ENCODE results near the gene STEAP3. TPM values are rescaled to one million over a fixed set of nuclear protein-coding genes. Genes with fewer than 3 reads are reported as not detected.

STEAP3 gene
- total RNA-seq (2014; rRNA removed) (24.6 and 27.3 TPM in 2 replicates), Bru-seq, nascent RNA (percentile 75 among the genes with signal in this experiment), BruChase-seq, experiment 1, labeled RNA remaining after a 6-hour chase (percentile 74 among the genes with signal in this experiment), BruChase-seq, experiment 2, labeled RNA remaining after a 2-hour chase (percentile 61 among the genes with signal in this experiment)
- long read RNA-seq, full-length matches to known transcripts = 21 of 73 reads
- long read RNA-seq, partial matches to known transcripts = 48 of 73 reads
- long read RNA-seq, other reads (novel, unspliced or antisense) = 4 of 73 reads

- POLR2A ChIA-PET (ENCODE audit: unreplicated experiment) = no interaction called here
- Histone ChIP-seq H3K9me3 (ENCODE audit: low read length) (no peaks in the 10 kb centered on the region), H3K4me2 (ENCODE audit: low read length) (peak within 1 kb of the TSS; percentile 97), H2AFZ (ENCODE audit: low read length) (peak within 1 kb of the TSS; percentile 96), H3K27ac (ENCODE audit: low read length) (no peak within 1 kb of the TSS), H3K36me3 (ENCODE audit: low read depth, low read length) (no peaks in the 10 kb centered on the region), H4K20me1 (ENCODE audit: low read length) (no peaks in the 10 kb centered on the region), H3K27me3 (ENCODE audit: low read length) (no peaks in the 10 kb centered on the region), H3K9ac (ENCODE audit: low read length) (peak within 1 kb of the TSS; percentile 87), H3K4me3 (ENCODE audit: low read length) (peak within 1 kb of the TSS; percentile 94), H3K9me2 (replicated peaks; ENCODE audit: low read length) (no peaks in the 10 kb centered on the region), H3F3A (ENCODE audit: low read length, unreplicated experiment) (no peaks in the 10 kb centered on the region), H3K79me2 (ENCODE audit: low read length) (peaks cover 18% of the 10 kb centered on the region), H3K4me1 (ENCODE audit: insufficient read depth, low read length) (peaks cover 17% of the 10 kb centered on the region)
- intact Hi-C loops (cut with micrococcal nuclease) = loop anchor here (5.0 kb wide), 1 partner anchor 44 kb away; no protein-coding TSS in a partner anchor
- DNase-seq (peak; percentile 82), ATAC-seq (peak; percentile 85)
- TF ChIP-seq EZH2 (IDR thresholded peaks at IDR 0.05; ENCODE audit: low read length, unreplicated experiment) (no peak), CTCF (conservative IDR thresholded peaks at IDR 0.05; ENCODE audit: low read depth, low read length) (no peak), EZH2phosphoT487 (IDR thresholded peaks at IDR 0.05; ENCODE audit: borderline replicate concordance, low read length) (no peak)
- CTCF ChIA-PET = no interaction called here
- BruUV-seq (replicated peaks) = no TSS peak
Observed at GRCh38 chr2:119223521-119224390, at the start of gene STEAP3. TSS of gene STEAP3 (plus strand) at chr2:119223834. CDS start at chr2:119231013, 7,179 bp downstream.

- H3K9ac ChIP-seq (ENCODE audit: low read length) = no peak overlapping the region
- H3K4me3 ChIP-seq (ENCODE audit: low read length) = no peak overlapping the region
- H3K79me2 ChIP-seq (ENCODE audit: low read length) = no peaks in the 10 kb centered on the region
- intact Hi-C loops (cut with micrococcal nuclease) = no loop called here
- BruUV-seq (replicated peaks) = no TSS peak
- H3K4me1 ChIP-seq (ENCODE audit: insufficient read depth, low read length) = 0 out of 2 replicates have a peak, but pooled peaks cover 2% of the 10 kb centered on the region
- no peaks in the 10 kb centered on the region for H3K9me2 ChIP-seq (replicated peaks; ENCODE audit: low read length)
- CTCF ChIA-PET = interaction anchor here (0.5 kb wide), 1 partner anchor 291 kb away, joined by 3 read pairs; no protein-coding TSS in a partner anchor
- H3F3A ChIP-seq (ENCODE audit: low read length, unreplicated experiment) = no peaks in the 10 kb centered on the region
- ATAC-seq (peak; percentile 86), DNase-seq (peak; percentile 55)
- H2AFZ ChIP-seq (ENCODE audit: low read length) = no peak overlapping the region
- no peak overlapping the region for H3K4me2 ChIP-seq (ENCODE audit: low read length)
- no peak overlapping the region for H3K27ac ChIP-seq (ENCODE audit: low read length)
- no peaks in the 10 kb centered on the region for H4K20me1 ChIP-seq (ENCODE audit: low read length)
- POLR2A ChIA-PET (ENCODE audit: unreplicated experiment) = no interaction called here
- H3K9me3 ChIP-seq (ENCODE audit: low read length) = no peaks in the 10 kb centered on the region
- TF ChIP-seq EZH2 (IDR thresholded peaks at IDR 0.05; ENCODE audit: low read length, unreplicated experiment) (no peak), EZH2phosphoT487 (IDR thresholded peaks at IDR 0.05; ENCODE audit: borderline replicate concordance, low read length) (no peak), CTCF (conservative IDR thresholded peaks at IDR 0.05; ENCODE audit: low read depth, low read length) (peak; percentile 89)
- peaks cover 4% of the 10 kb centered on the region; the same call in 1 of the 2 replicates for H3K27me3 ChIP-seq (ENCODE audit: low read length)
- H3K36me3 ChIP-seq (ENCODE audit: low read depth, low read length) = no peaks in the 10 kb centered on the region
Observed at GRCh38 chr2:119174216-119174992, 49.2 kb upstream of the STEAP3 start.

All from PC-3 (cell line).